Gastroesophageal sphincter (tissue), 3 donors: Measurements from ENCODE around the gene SCGB1A1.

Experiments
- CTCF ChIP-seq, 4 experiments: fragments of 200-600 bp in 2 of 4; fragments of 450-650 bp in 2 of 4; sonication (generic) in 1 of 4; IDR thresholded peaks; one replicate each; pipeline ENCODE4 v1.5.1; 2017 to 2019; ENCODE audit warnings: antibody characterized with exemption in 4 of 4, mild to moderate bottlenecking in 2 of 4, moderate library complexity in 2 of 4
- EP300 ChIP-seq: sonication (generic); formaldehyde crosslinking; IDR thresholded peaks from one replicate; pipeline ENCODE4 v1.6.1; 2017; ENCODE audit warnings: antibody characterized with exemption, mild to moderate bottlenecking
- POLR2A ChIP-seq, 2 donors: fragments of 450-650 bp; IDR thresholded peaks; one replicate each; pipeline ENCODE4 v1.6.1; 2017; ENCODE audit warnings: antibody characterized with exemption in 2 of 2, mild to moderate bottlenecking in 2 of 2, moderate library complexity in 1 of 2

GRCh38 chr11:62458212-62459002, 39.6 kb downstream of the SCGB1A1 start:
- TF ChIP-seq POLR2A (IDR thresholded peaks at IDR 0.05): no peak
- TF ChIP-seq CTCF (IDR thresholded peaks at IDR 0.05): no peak
- no peak for TF ChIP-seq EP300
